H1 (cell line): ENCODE results near the gene GNAS.

Source experiments
- BRCA1 ChIP-seq: IDR thresholded peaks from 2 replicates; pipeline ENCODE4 v1.6.1; 2012; ENCODE audit warnings: low read depth, low read length, improper control_type of control experiment
- CREB1 ChIP-seq: IDR thresholded peaks from 2 replicates; pipeline ENCODE4 v1.6.1; 2012; ENCODE audit warnings: inconsistent platforms
- CTCF ChIP-seq, 3 experiments: IDR thresholded peaks; 1 replicate in 2 of 3; 2 replicates in 1 of 3; pipeline versions ENCODE4 v1.5.1 to v1.6.1; 2011; ENCODE audit warnings: low read length in 3 of 3, mild to moderate bottlenecking in 3 of 3, inconsistent platforms in 2 of 3, low read depth in 1 of 3, moderate library complexity in 1 of 3; ENCODE audit not compliant: insufficient read depth in 1 of 3; ENCODE audit errors: control extremely low read depth in 1 of 3
- EGR1 ChIP-seq: IDR thresholded peaks from 2 replicates; pipeline ENCODE4 v1.6.1; 2011; ENCODE audit warnings: low read depth, low read length, borderline replicate concordance
- PHF8 ChIP-seq: fragments of 200-600 bp; sonication (generic); conservative IDR thresholded peaks from 2 replicates; pipeline ENCODE4 v1.7.1; 2012; ENCODE audit warnings: low read depth, mild to moderate bottlenecking, inconsistent platforms, low read length, moderate library complexity
- POLR2AphosphoS5 ChIP-seq: IDR thresholded peaks from 2 replicates; pipeline ENCODE4 v1.6.1; 2011; ENCODE audit warnings: low read depth, low read length
- RXRA ChIP-seq: IDR thresholded peaks from 2 replicates; pipeline ENCODE4 v1.6.1; 2011; ENCODE audit warnings: low read depth, mild to moderate bottlenecking, low read length, moderate library complexity; ENCODE audit not compliant: insufficient read depth
- SAP30 ChIP-seq: fragments of 300-600 bp; sonication (generic); IDR thresholded peaks from 2 replicates; pipeline ENCODE4 v1.7.1; 2012; ENCODE audit warnings: low read length, moderate library complexity, mild to moderate bottlenecking, inconsistent platforms; ENCODE audit not compliant: insufficient read depth, insufficient replicate concordance
- SP2 ChIP-seq: IDR thresholded peaks from 2 replicates; pipeline ENCODE4 v1.6.1; 2012; ENCODE audit warnings: mild to moderate bottlenecking, low read length, inconsistent platforms
- TAF1 ChIP-seq: IDR thresholded peaks from 2 replicates; pipeline ENCODE4 v1.6.1; 2011; ENCODE audit warnings: mild to moderate bottlenecking, low read depth, low read length
- TCF12 ChIP-seq: IDR thresholded peaks from 2 replicates; pipeline ENCODE4 v1.6.1; 2011; ENCODE audit warnings: low read depth, mild to moderate bottlenecking, low read length
- TF ChIP-seq, protein P1 (sequence below): IDR thresholded peaks from 2 replicates; pipeline ENCODE4 v1.6.1; 2012; ENCODE audit warnings: inconsistent platforms
- TF ChIP-seq, protein P2 (sequence below): IDR thresholded peaks from 2 replicates; pipeline ENCODE4 v1.6.1; 2011; ENCODE audit warnings: low read length, improper control_type of control experiment

DNA sequence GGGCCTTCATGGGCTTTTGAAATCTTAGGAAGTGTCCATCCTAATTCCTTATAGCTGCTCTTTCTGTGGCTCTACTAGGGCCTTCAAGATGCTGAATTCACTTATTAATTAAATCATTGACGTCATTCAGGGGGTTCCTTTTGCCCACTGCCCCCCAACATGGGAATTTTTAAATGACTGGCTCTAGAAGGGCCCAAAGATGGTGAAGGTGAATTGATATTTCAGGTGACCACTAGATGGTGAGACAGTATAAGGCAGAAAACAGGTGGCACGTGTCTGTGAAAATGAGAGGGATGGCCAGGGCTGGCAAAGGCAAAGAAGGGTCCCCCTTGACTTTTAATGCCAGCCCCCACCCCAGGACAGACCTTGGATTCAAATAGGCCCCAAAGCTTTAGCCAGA lies 11.8 kb downstream of the GNAS start:
- TF ChIP-seq CTCF (IDR thresholded peaks at IDR 0.05; ENCODE audit: control extremely low read depth in 1 of 3, insufficient read depth in 1 of 3, low read depth in 1 of 3, low read length in 3 of 3) (peak in 2 of 3 experiments; percentile 12 to 19; a peak in 2 of 4 replicates), SAP30 (no peak), SP2 (no peak), CREB1 (no peak), RXRA (no peak), TCF12 (no peak), POLR2AphosphoS5 (no peak), PHF8 (no peak), EGR1 (no peak), BRCA1 (no peak), TAF1 (no peak)
- TF ChIP-seq, protein P1, sequence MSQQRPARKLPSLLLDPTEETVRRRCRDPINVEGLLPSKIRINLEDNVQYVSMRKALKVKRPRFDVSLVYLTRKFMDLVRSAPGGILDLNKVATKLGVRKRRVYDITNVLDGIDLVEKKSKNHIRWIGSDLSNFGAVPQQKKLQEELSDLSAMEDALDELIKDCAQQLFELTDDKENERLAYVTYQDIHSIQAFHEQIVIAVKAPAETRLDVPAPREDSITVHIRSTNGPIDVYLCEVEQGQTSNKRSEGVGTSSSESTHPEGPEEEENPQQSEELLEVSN, result no peak
- TF ChIP-seq, protein P2, sequence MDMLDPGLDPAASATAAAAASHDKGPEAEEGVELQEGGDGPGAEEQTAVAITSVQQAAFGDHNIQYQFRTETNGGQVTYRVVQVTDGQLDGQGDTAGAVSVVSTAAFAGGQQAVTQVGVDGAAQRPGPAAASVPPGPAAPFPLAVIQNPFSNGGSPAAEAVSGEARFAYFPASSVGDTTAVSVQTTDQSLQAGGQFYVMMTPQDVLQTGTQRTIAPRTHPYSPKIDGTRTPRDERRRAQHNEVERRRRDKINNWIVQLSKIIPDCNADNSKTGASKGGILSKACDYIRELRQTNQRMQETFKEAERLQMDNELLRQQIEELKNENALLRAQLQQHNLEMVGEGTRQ, result no peak
